ENCODE data around the gene PAM.

GRCh38 chr5:102895234-102895633 lies 140.1 kb downstream of the PAM start:
- TF ChIP-seq CTCF (IDR thresholded peaks at IDR 0.05) (no peak), POLR2A (IDR thresholded peaks at IDR 0.05) (no peak)

Measured in prostate gland (tissue), 2 donors.